DMS53 (cell line): ENCODE measurements around the gene ARL3.
"Not testable (repeated sequence)": the region's sequence is repeated elsewhere in the genome, so short reads cannot be mapped to it uniquely, and the experiment has no call there.

Experiments
- DNase-seq: peaks from one replicate; lab custom pipeline; 2025; lab: John Stamatoyannopoulos, UW

ARL3 gene

GRCh38 chr10:102713814-102714620 lies at the start of gene ARL3:
ARL3 (minus strand) TSS chr10:102714397; CDS start chr10:102714275, 122 bp downstream.
- DNase-seq, result peak; percentile 99

- DNase-seq, result no peak
These were observed 48.9 kb upstream of the ARL3 start for GRCh38 chr10:102763037-102763607.

- no peak for DNase-seq
These were observed 48.3 kb upstream of the ARL3 start for GRCh38 chr10:102762401-102763015.

DNA sequence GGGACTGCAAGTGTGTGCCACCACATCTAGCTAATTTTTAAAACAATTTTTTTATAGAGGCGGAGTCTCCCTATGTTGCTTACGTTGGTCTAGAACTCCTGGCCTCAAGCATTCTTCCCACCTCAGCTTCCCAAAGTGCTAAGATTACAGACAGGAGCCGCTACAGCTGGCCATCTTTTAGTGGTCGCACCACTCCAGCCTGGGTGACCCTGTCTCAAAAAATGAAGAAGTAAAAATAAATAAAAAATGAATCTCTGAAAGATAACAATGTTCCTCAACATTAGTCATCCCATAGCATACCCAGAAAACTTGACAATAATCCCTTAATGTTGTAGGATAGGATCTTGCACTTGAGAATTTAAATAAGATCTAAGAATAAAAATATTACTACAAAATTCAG lies 47.8 kb upstream of the ARL3 start:
- DNase-seq, result no peak

DNA sequence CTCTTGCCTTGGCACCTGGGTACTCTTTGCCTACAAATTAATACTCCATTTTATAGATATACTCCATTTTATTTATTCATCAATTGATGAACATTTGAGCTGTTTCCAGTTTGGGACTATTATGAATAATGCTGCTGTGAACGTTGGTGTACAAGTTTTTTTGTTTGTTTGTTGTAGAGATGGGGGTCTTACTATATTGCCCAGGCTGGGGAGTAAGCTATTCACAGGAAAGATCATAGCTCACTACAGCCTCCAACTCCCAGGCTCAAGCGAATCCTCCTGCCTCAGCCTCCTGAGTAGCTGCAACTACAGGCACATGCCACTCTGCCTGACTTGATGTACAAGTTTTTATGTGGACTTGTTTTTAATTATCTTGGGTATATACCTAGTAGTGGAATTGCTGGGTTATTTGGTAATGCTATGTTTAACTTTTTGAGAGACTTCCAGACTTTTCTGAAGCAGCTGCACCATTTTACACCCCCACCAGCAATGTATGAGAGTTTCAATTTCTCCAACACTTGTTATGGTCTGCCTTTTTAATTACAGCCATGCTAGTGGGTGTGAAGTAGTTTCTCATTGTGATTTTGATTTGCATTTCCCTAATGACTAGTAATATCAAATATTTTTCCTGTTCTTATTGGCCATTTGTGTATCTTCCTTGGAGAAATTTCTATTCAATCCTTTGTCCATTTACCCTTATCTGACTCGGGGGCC lies 45.5 kb upstream of the ARL3 start:
- DNase-seq, result no peak

GRCh38 chr10:102758933-102759262 lies 44.7 kb upstream of the ARL3 start:
- not testable (repeated sequence) for DNase-seq

DNA sequence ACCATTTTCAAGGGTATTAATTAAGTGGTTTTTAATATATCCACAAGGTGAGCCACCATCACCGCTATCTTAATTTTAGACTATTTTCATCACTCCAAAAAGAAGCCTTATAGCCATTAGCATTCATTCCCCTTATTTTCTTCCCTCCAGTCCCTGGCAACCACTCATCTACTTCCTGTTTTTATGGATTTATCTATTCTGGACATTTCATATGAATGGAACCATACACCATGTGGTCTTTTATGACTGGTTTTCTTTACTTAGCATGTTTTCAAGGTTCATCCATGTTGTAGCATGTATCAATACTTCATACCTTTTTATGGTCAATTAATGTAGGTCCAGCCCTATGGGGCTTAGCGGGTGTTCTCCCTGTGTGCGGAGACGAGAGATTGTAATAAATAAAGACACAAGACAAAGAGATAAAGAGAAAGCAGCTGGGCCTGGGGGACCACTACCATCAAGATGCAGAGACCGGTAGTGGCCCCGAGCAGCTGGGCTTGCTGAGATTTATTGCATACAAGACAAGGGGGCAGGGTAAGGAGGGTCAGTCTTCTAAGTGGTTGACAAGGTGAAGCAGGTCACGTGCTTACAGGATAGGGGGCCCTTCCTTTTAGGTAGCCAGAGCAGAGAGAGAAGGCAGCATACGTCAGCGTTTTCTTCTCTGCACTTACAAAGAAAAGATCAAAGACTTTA lies 44.2 kb upstream of the ARL3 start:
- no peak for DNase-seq

GRCh38 chr10:102757323-102757722 lies 43.1 kb upstream of the ARL3 start:
- no peak for DNase-seq

GRCh38 chr10:102753718-102754117 lies 39.5 kb upstream of the ARL3 start:
- no peak for DNase-seq

GRCh38 chr10:102752934-102753664 lies 38.9 kb upstream of the ARL3 start:
- peak; percentile 50 for DNase-seq

DNA sequence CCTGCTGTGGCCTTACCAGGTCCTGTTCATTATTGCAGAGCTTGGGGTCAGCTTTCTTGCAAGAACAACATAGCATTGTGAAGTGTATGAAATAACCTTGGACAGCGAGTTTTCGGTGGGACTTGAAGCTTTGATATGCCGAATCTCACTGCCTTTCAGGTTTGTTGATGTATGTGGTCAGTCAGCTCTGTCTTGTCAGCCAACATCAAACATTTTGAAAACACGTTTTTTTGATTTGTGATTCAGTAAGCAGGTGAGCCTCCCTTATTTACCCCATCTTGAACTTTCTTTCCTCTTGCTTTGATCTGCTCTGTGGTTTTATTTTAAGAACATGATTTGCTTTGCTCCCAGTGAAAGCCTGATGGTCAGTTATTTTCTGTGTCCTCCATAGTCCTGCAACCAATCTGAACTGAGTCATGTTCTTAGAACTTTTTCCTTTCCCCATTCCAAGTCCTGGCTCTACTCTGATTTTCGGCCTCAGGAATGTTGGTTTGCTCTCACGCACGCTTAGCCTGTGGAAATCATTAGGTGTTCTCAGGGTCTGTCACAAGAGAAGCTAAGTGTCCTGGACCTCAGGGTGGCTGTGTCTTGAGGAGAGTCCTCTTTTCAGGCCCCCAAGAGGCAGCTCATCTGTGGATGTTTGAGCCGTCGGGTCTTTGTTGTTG lies 38.2 kb upstream of the ARL3 start:
- no peak for DNase-seq

DNA sequence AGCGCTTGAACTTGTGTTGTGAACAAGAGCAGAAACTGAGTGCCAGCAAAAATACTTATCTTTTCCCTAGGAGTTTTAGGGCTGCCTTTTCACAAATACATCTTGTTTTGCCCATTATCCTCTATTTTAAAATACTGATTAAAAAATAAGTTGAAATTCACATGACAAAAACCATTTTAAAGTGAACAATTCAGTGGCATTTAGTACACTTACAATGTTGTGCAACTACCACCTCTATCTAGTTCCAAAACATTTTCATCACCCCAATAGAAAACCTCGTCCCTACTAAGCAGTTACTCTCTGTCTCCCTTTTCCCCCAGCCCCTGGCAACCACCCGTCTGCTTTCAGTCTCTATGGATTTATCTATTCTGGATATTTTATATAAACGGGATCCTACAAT lies 31.0 kb upstream of the ARL3 start:
- DNase-seq, result no peak

GRCh38 chr10:102744374-102745051 lies 30.3 kb upstream of the ARL3 start:
- DNase-seq, result peak; percentile 52

GRCh38 chr10:102743588-102744373 lies 29.6 kb upstream of the ARL3 start, which contains the start of gene WBP1L:
WBP1L (plus strand) TSS chr10:102743948; CDS start chr10:102744054, 106 bp downstream.
- peak; percentile 99 for DNase-seq

DNA sequence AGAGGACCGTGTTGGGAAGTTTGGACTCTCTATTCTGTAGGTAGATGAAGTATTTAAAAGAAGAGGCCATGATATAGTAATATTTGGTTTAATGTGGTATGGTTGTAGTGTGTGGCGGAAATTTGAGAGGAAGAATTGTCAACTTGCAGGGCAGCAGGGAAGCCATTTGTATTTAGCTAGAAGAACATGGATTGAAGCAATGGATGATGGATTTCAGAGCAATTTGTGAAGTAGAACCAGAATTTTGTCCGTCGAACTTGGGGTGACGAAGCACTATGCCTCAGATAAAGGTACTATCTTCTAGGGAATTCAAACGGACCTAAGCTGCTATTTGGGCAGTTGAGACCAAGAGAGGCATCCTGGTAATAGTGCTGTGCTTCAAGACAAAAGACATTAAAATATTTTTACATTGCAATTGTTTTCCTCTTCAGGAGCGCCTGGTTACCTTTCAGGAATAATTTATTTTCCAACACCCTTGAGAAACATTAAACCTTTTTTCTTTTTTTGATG lies 28.9 kb upstream of the ARL3 start:
- DNase-seq, result peak; percentile 64

GRCh38 chr10:102742313-102742712 lies 28.1 kb upstream of the ARL3 start:
- not testable (repeated sequence) for DNase-seq

DNA sequence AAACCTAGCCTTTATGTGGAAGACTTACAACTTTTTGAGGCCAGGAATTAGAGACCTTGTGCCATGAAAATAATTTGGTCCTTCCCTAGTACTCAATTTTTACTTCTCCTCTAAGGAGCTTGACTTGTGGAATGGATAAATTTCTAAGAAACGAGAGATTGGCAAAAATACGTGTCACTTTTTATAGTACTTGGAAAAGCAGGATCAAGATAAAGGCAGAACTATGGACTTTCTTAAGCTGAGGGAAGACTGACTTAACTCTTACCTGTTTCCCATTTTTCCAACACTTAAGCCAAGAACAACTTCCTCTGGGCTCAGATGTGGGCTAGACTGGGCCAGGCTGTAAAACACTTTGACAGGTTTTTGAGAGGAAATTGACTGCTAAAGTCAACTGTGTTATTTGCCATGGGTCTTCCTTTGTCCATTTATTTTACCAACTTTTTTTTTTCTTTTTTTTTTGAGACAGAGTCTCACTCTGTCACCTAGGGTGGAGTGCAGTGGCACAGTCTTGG lies 27.6 kb upstream of the ARL3 start:
- no peak for DNase-seq

- DNase-seq, result no peak
These were observed 26.0 kb upstream of the ARL3 start for GRCh38 chr10:102740229-102740628.

DNA sequence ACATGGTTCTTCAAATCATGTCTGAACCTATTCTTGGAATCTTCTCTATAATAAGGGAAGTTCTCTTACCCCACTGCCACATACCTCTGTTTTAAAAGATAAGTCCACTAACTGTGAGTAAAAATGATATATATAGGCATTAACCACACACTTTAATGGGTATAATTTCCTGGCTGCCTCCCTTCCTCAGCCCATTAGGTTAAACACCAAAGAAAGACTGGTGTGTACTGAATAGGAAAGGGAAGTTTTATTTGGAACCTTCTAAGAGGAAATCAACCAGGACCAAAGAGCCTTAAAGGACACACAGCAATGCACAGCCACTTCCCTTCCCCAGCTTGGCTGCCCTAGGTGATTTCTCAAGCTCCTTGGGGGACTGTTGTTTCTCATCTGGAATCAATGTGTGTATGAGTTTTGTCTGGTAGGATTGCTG lies 24.5 kb upstream of the ARL3 start:
- DNase-seq, result no peak
